Memory B cell (primary cell): ENCODE measurements around the gene DHRS3.

Source experiments
- ATAC-seq: fragments of 150-1000 bp; cut with Tn5 transposase; 2 replicates; pipeline ENCODE4 v1.10.0; 2021; ENCODE audit warnings: low read depth, mild to moderate bottlenecking, moderate library complexity
- DNase-seq, 2 donors: peaks; one replicate each; pipeline ENCODE4 v3.0.0; 2022; ENCODE audit warnings: low spot score in 2 of 2
- H3K27ac Mint-ChIP-seq: one replicate; pipeline ENCODE4 v1.8.0; 2022; ENCODE audit warnings: mild to moderate bottlenecking, moderate library complexity, mixed read lengths
- H3K27me3 Mint-ChIP-seq: one replicate; pipeline ENCODE4 v1.8.0; 2022; ENCODE audit warnings: mixed read lengths
- H3K36me3 Mint-ChIP-seq: one replicate; pipeline ENCODE4 v1.8.0; 2022; ENCODE audit warnings: mild to moderate bottlenecking, mixed read lengths
- H3K4me1 Mint-ChIP-seq: one replicate; pipeline ENCODE4 v1.8.0; 2022; ENCODE audit warnings: mixed read lengths
- H3K4me3 Mint-ChIP-seq: one replicate; pipeline ENCODE4 v1.8.0; 2022; ENCODE audit warnings: mild to moderate bottlenecking, moderate library complexity, mixed read lengths
- H3K9me3 Mint-ChIP-seq: one replicate; pipeline ENCODE4 v1.8.0; 2022; ENCODE audit warnings: mixed read lengths

The DHRS3 gene

DNA sequence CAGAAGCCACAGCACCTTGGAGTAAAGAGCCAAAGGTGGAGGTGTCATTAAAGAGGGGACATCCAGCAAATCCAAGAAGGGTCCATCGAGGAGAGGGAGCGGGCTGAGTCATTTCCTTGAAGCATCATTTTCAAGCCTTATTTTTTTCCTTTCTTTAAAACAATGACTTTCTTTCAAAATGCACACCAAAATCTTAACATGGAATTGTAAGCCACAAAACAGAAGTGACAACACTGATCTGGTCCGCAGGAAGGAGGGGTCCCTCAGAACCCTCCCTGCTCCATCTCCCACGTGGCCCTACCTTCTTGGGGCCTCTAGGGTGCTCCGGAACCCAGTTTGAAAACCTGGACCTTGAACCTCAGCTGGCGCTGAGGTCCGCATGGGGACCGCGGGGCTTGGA, 14.8 kb downstream of the DHRS3 start:
- ATAC-seq (no peak), DNase-seq (no peak)
- Mint-ChIP-seq H3K9me3 (peaks cover 4% of the 10 kb centered on the region), H3K27me3 (peaks cover 1% of the 10 kb centered on the region), H3K36me3 (no peaks in the 10 kb centered on the region), H3K4me1 (no peaks in the 10 kb centered on the region), H3K4me3 (no peak overlapping the region), H3K27ac (no peak overlapping the region)

GRCh38 chr1:12602659-12603024, 15.4 kb downstream of the DHRS3 start:
- Mint-ChIP-seq H3K4me1 (no peaks in the 10 kb centered on the region), H3K4me3 (no peak overlapping the region)

DNA sequence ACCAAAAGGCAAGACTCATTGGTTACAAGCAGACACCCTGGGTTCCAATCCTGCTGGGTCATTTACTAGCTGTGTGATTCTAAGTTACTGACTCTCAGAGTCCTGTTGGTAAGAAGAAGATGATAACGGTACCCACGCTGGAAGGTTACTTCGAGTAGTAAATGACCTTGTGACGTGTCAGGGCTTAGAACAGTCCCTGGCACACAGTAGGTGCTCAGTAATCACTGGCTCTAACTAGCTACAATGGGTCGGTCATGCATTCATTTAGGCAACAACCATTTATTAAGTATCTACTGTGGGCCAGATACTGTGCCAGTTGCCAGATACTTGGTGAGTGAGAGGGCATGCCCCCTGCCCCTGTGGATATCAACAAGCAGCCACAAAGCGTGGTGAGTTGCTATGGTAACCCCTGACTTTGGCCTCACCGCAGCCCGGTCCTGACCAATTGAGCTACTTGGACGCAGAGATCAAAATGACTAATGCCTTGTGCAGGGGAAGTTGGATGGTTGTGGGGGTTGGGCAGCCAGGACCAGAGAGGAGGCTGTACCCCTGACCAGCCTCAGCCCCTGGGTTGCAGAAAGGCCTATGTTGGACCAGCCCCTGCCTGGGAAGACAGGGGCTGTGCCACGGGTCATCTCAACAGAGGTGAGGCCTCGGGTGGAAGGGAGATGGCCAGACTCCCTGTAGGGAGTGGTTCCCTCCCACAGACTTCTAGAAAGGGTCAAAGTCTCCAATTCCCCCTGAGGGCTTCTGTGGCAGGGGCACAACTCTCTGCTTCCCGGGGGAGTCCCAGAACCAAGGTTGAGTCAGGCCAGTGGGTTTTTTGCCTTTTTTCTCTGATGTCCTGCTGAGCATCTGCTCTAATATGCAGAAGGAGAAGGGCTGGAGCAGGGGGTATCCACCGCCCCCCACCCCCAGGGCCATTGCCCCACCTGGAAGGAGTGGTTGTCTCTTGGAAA, 16.0 kb downstream of the DHRS3 start:
- Mint-ChIP-seq H3K4me1 (no peaks in the 10 kb centered on the region), H3K9me3 (no peaks in the 10 kb centered on the region), H3K27ac (no peak overlapping the region), H3K4me3 (no peak overlapping the region), H3K36me3 (no peaks in the 10 kb centered on the region), H3K27me3 (no peaks in the 10 kb centered on the region)
- DNase-seq (no peak), ATAC-seq (no peak)

More at GRCh38 chr1:12602659-12603024, 15.4 kb downstream of the DHRS3 start:
- Mint-ChIP-seq H3K27me3 (no peaks in the 10 kb centered on the region), H3K9me3 (peaks cover 4% of the 10 kb centered on the region), H3K27ac (no peak overlapping the region), H3K36me3 (no peaks in the 10 kb centered on the region)
- DNase-seq (no peak), ATAC-seq (no peak)

DNA sequence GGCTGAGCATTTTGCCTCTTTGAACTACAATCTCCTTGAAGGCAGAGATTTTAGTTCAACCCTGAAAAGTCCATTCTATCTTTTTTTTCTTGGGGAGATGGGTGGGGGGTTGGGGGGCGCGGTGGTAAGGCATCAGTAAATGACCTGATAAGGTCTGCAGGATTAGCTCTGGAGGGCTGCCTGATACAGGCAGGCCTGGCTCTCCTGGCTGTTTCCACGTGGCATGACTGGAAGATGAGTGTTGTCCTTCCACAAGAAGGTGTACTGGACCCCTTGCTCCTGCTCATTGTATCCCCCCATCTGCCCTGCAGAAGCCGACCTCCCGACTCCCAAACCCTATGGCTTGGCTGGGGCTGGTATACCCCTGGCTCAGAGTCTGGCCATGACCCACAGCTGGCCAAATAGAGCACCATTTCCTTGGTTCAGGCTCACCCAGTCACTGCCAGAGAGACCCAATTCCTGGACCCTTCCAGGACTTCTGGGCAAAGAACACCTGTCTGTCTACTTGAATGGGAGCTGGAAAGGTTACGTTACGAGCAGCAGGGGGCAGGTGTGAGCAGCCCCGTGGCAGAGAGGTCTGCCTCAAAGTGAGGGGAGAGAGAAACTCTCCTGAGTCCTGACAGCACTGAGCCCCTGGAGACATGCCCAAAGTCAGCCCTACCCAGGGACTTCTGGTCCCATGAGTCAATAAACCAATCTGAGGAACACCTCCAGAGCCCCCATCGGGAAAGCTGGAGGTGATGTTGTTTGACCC, 17.0 kb downstream of the DHRS3 start:
- no peak overlapping the region for H3K27ac Mint-ChIP-seq
- ATAC-seq (no peak), DNase-seq (no peak)
- H3K4me3 Mint-ChIP-seq = no peak overlapping the region
- H3K27me3 Mint-ChIP-seq = no peaks in the 10 kb centered on the region
- H3K36me3 Mint-ChIP-seq = no peaks in the 10 kb centered on the region
- no peaks in the 10 kb centered on the region for H3K4me1 Mint-ChIP-seq
- H3K9me3 Mint-ChIP-seq = no peaks in the 10 kb centered on the region

GRCh38 chr1:12600335-12600734, 17.7 kb downstream of the DHRS3 start:
- Mint-ChIP-seq H3K9me3 (no peaks in the 10 kb centered on the region), H3K27me3 (no peaks in the 10 kb centered on the region), H3K27ac (no peak overlapping the region), H3K4me3 (no peak overlapping the region), H3K36me3 (no peaks in the 10 kb centered on the region), H3K4me1 (no peaks in the 10 kb centered on the region)
- DNase-seq = no peak
- no peak for ATAC-seq

- Mint-ChIP-seq H3K4me1 (peaks cover 5% of the 10 kb centered on the region), H3K36me3 (no peaks in the 10 kb centered on the region), H3K4me3 (no peak overlapping the region)
Observed at GRCh38 chr1:12599657-12600056, 18.4 kb downstream of the DHRS3 start.

DNA sequence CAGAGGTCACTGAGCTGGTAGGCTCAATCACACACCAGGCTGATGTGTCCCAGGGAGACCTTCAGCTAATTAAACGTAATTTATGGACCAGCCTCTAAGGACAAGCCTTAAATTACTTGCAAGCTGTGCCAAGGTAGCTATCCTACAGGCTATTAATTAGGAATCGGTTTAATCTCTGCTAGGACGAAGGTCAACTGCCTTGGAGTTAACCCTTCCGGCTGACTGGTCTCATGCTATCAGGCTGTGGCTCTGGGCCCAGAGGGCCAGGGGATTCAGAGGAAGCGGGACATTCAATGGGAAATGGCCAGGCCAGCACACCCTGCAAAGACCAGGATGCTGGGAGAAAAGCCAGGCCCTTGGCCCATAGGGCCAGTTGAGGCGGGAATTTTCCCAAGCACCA, 19.0 kb downstream of the DHRS3 start:
- Mint-ChIP-seq H3K9me3 (no peaks in the 10 kb centered on the region), H3K27me3 (peaks cover 11% of the 10 kb centered on the region), H3K36me3 (no peaks in the 10 kb centered on the region), H3K4me3 (no peak overlapping the region), H3K4me1 (peaks cover 10% of the 10 kb centered on the region), H3K27ac (no peak overlapping the region)
- no peak for ATAC-seq
- DNase-seq = no peak

More at GRCh38 chr1:12599657-12600056, 18.4 kb downstream of the DHRS3 start:
- ATAC-seq = no peak
- H3K9me3 Mint-ChIP-seq = no peaks in the 10 kb centered on the region
- DNase-seq = no peak
- no peak overlapping the region for H3K27ac Mint-ChIP-seq
- H3K27me3 Mint-ChIP-seq = peaks cover 5% of the 10 kb centered on the region

DNA sequence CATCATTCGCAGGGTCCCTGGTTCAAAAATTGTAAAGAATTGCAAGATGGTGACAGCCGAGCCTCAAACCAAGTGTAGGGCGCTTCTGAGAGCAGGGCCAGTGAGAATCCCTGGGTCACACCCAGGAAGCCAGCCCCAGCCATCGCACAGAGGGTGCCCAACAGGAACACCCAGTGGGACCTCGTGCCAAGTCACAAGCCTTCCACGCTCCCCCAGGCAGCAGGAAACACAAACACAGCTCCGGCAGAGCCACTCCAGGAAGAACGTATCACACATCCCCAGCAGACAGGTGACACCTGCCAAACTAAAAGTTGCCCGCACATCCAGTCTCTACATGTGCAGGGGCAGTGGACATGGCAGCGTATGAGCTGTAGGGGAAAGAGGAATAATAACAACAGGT, 20.2 kb downstream of the DHRS3 start:
- DNase-seq (no peak), ATAC-seq (no peak)
- H3K9me3 Mint-ChIP-seq = no peaks in the 10 kb centered on the region
- H3K4me1 Mint-ChIP-seq = peaks cover 10% of the 10 kb centered on the region
- no peak overlapping the region for H3K4me3 Mint-ChIP-seq
- H3K27ac Mint-ChIP-seq = no peak overlapping the region
- H3K27me3 Mint-ChIP-seq = peaks cover 18% of the 10 kb centered on the region
- H3K36me3 Mint-ChIP-seq = no peaks in the 10 kb centered on the region

DNA sequence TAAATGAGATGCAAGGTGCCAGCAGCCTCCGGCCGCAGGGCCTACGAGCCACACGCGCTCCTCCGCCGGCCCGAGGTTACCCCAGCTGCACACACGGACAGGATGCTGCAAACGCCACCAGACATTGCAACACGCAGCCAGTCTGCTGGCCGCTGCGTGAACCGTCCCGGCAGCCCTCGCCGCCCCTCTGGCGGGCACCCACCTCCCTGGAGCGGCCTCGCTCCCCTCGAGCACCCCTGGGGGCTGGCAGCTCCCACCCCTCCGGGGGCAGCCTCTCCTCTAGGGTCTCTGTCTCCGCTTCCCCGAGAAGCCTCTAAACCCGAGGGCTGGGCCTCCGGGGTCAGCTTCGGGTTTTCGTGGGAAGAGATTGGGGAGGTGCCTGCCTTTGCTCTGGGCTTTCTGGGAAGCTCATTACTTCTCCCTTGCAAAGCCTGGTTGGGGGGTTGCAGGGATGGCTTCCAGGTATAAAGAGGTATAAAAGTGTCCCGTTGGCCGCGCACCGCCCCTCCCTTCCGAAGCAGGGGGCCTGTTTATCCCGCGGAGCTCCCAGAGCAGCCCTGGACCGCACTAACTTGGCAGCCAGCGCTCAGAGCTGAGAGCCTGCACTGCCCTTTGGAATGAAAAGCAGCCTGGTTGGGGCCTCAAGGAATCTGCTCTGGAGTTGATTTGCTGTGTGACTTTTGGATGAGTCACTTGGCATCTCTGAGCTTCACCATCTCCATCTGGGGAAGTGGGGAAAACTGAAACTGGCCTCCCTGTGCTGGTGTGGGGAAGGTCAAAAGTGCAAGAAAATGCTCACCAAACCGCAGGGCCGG, 21.8 kb downstream of the DHRS3 start:
- Mint-ChIP-seq H3K27ac (no peak overlapping the region), H3K4me1 (peaks cover 10% of the 10 kb centered on the region), H3K36me3 (no peaks in the 10 kb centered on the region), H3K4me3 (peak overlapping the region; percentile 56), H3K9me3 (no peaks in the 10 kb centered on the region), H3K27me3 (peaks cover 22% of the 10 kb centered on the region)
- DNase-seq (no peak), ATAC-seq (no peak)

GRCh38 chr1:12595757-12596006, 22.3 kb downstream of the DHRS3 start:
- H3K27ac Mint-ChIP-seq = no peak overlapping the region
- peaks cover 26% of the 10 kb centered on the region for H3K27me3 Mint-ChIP-seq
- peaks cover 10% of the 10 kb centered on the region for H3K4me1 Mint-ChIP-seq
- H3K36me3 Mint-ChIP-seq = no peaks in the 10 kb centered on the region
- DNase-seq = no peak
- ATAC-seq = peak; percentile 22
- peak overlapping the region; percentile 70 for H3K4me3 Mint-ChIP-seq
- no peaks in the 10 kb centered on the region for H3K9me3 Mint-ChIP-seq

GRCh38 chr1:12594966-12595756, 22.8 kb downstream of the DHRS3 start:
- DNase-seq = peak in 1 of 2 donors; percentile 24
- H3K27me3 Mint-ChIP-seq = peaks cover 26% of the 10 kb centered on the region
- H3K4me1 Mint-ChIP-seq = peaks cover 10% of the 10 kb centered on the region
- no peaks in the 10 kb centered on the region for H3K36me3 Mint-ChIP-seq
- peak overlapping the region; percentile 64 for H3K27ac Mint-ChIP-seq
- no peaks in the 10 kb centered on the region for H3K9me3 Mint-ChIP-seq
- ATAC-seq = peak; percentile 59
- H3K4me3 Mint-ChIP-seq = peak overlapping the region; percentile 78

DNA sequence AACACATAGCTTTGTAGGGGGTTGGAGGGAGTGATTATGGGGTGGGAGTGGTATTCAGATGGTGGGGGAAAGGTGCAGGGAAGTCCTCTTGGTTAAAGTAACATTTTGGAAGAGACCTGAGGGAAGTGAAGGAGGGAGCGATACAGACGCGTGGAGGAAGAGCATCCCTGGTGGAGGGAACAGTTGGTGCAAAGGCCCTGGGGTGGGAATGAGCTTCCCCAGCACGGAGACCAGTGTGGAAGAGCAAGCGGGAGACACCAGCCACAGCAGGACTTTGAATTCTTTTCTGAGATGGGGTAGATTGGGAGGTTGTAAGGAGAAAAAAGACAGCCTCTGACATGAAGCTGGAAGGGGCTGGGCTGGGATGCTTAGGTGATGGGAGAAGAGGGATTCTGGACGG, 23.5 kb downstream of the DHRS3 start:
- Mint-ChIP-seq H3K27me3 (peaks cover 26% of the 10 kb centered on the region), H3K36me3 (no peaks in the 10 kb centered on the region), H3K4me1 (peaks cover 10% of the 10 kb centered on the region), H3K9me3 (no peaks in the 10 kb centered on the region), H3K4me3 (peak overlapping the region; percentile 78), H3K27ac (peak overlapping the region; percentile 64)
- no peak for ATAC-seq
- DNase-seq = no peak

DNA sequence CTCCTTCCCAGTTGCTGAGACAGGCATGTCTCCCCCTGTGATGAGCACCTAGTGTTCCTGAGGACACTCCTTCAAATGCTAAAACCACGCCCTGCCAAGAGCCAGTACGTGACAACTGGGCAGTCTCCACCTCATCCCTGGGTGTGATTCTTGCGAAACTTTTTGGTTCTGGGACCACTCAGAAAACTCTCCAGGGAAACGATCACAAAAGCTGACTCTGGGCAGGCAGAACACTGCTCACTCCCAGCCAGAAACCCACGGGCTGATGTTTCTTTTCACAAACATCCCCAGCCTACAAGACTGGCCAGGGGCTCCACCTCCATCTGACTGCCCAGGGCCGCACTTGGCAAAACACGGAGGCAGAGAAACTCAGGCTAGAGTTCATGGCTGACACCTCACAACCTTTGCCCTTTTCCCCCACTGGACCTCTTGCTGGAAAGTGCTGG, 24.4 kb downstream of the DHRS3 start:
- ATAC-seq (no peak), DNase-seq (no peak)
- H3K36me3 Mint-ChIP-seq = no peaks in the 10 kb centered on the region
- H3K4me3 Mint-ChIP-seq = peak overlapping the region; percentile 78
- no peaks in the 10 kb centered on the region for H3K9me3 Mint-ChIP-seq
- no peak overlapping the region for H3K27ac Mint-ChIP-seq
- peaks cover 10% of the 10 kb centered on the region for H3K4me1 Mint-ChIP-seq
- H3K27me3 Mint-ChIP-seq = peaks cover 26% of the 10 kb centered on the region
